Kidney (tissue), 14 donors: ENCODE measurements around the gene WNT2. TPM values are rescaled to one million over a fixed set of nuclear protein-coding genes. Genes with fewer than 3 reads are reported as not detected.

Source experiments
- DNase-seq, 5 donors: peaks; one replicate each; pipeline ENCODE4 v3.0.0-alpha.2; 2013 to 2020
- FAIRE-seq: peaks from 2 replicates; lab custom pipeline; 2012; peaks lifted over from hg19 to GRCh38; lab: Jason Lieb, UNC
- H3K27ac ChIP-seq, 2 donors: one replicate each; pipeline ENCODE4 v1.7.0; 2013; ENCODE audit warnings: low read depth in 2 of 2, low read length in 2 of 2, inconsistent platforms in 1 of 2
- H3K27me3 ChIP-seq: one replicate; pipeline ENCODE4 v1.7.1; 2013; ENCODE audit warnings: low read length, inconsistent platforms; ENCODE audit not compliant: control insufficient read depth, insufficient read depth
- H3K36me3 ChIP-seq, 3 donors: one replicate each; pipeline versions ENCODE4 v1.7.0 to v1.7.1; 2013; ENCODE audit warnings: low read length in 3 of 3, control low read depth in 1 of 3, inconsistent platforms in 1 of 3; ENCODE audit not compliant: insufficient read depth in 3 of 3, control insufficient read depth in 2 of 3
- H3K4me1 ChIP-seq, 3 donors: one replicate each; pipeline versions ENCODE4 v1.7.0 to v1.7.1; 2013; ENCODE audit warnings: low read length in 3 of 3, inconsistent platforms in 1 of 3, low read depth in 1 of 3; ENCODE audit not compliant: control insufficient read depth in 2 of 3, insufficient read depth in 2 of 3
- H3K4me3 ChIP-seq, 3 donors: one replicate each; pipeline versions ENCODE4 v1.7.0 to v1.8.1; 2013; ENCODE audit warnings: low read length in 3 of 3, control low read depth in 1 of 3, inconsistent platforms in 1 of 3
- H3K9ac ChIP-seq, 3 donors: one replicate each; pipeline versions ENCODE4 v1.7.0 to v1.7.1; 2013; ENCODE audit warnings: low read length in 3 of 3, control low read depth in 1 of 3, inconsistent platforms in 1 of 3
- H3K9me3 ChIP-seq, 3 donors: one replicate each; pipeline versions ENCODE4 v1.7.0 to v1.7.1; 2013; ENCODE audit warnings: low read length in 3 of 3, control low read depth in 1 of 3, inconsistent platforms in 1 of 3; ENCODE audit not compliant: control insufficient read depth in 2 of 3, insufficient read depth in 1 of 3
- CTCF ChIP-seq: IDR thresholded peaks from 3 replicates; pipeline ENCODE4 v1.5.1; 2012; ENCODE audit warnings: mild to moderate bottlenecking, moderate library complexity, borderline replicate concordance; ENCODE audit not compliant: insufficient read depth; ENCODE audit errors: extremely low read depth
- intact Hi-C: fragments of 100-400 bp; cut with DNase I; formaldehyde crosslinking; loops from one replicate; pipeline ENCODE4 v1.11.1; 2022
- polyA plus RNA-seq: library from polyadenylated mRNA; stranded (reverse); fragments of 350-450 nt; fragmentation: Illumina TruSeq; extraction: RNeasy Lipid Tissue Mini Kit (QIAGEN cat#74804); gene quantifications from one replicate; pipeline ENCODE4 v1.2.3, GENCODE V29; 2014; ENCODE audit warnings: low read depth, low replicate concordance; ENCODE audit not compliant: insufficient read depth
- total RNA-seq: library from RNA; stranded (reverse); fragmentation: NEBNext Ultra II Directional; extraction: Animal tissue kit (Norgen Biotek cat#: 25700); gene quantifications from one replicate; pipeline ENCODE4 v1.2.1, GENCODE V29; 2021
- donor health status: control.
- donor health status: control.
- donor health status: control.
- donor health status: control.
- donor health status: control.
- donor health status: DM: yes; HTN: yes; CAD: no.
- donor health status: Normal renal cell carcinoma (clear cell type).

The WNT2 gene
- total and polyA plus RNA-seq, 2 donors from 2014 or later, result 0.49 to 0.57 TPM

- FAIRE-seq (no peak), DNase-seq (no peak)
- Histone ChIP-seq H3K4me3 (no peak overlapping the region), H3K4me1 (no peaks in the 10 kb centered on the region), H3K9me3 (no peaks in the 10 kb centered on the region), H3K27me3 (no peaks in the 10 kb centered on the region), H3K27ac (no peak overlapping the region), H3K9ac (no peak overlapping the region), H3K36me3 (no peaks in the 10 kb centered on the region)
- no peak for TF ChIP-seq CTCF
- intact Hi-C loops, result no loop called here
These were observed 50.7 kb downstream of the WNT2 start for GRCh38 chr7:117272017-117272759.

- Histone ChIP-seq H3K27ac (no peak overlapping the region), H3K4me1 (no peaks in the 10 kb centered on the region), H3K9ac (no peak overlapping the region), H3K4me3 (no peak overlapping the region), H3K27me3 (no peaks in the 10 kb centered on the region), H3K9me3 (no peaks in the 10 kb centered on the region), H3K36me3 (no peaks in the 10 kb centered on the region)
- no peak for DNase-seq
- intact Hi-C loops, result no loop called here
- FAIRE-seq, result no peak
- TF ChIP-seq CTCF, result no peak
These were observed 51.3 kb downstream of the WNT2 start for GRCh38 chr7:117271566-117271965.

GRCh38 chr7:117270371-117270770 is 52.5 kb downstream of the WNT2 start:
- intact Hi-C loops, result no loop called here
- Histone ChIP-seq H3K36me3 (no peaks in the 10 kb centered on the region), H3K4me1 (no peaks in the 10 kb centered on the region), H3K9me3 (no peaks in the 10 kb centered on the region), H3K9ac (no peak overlapping the region), H3K27me3 (no peaks in the 10 kb centered on the region), H3K4me3 (no peak overlapping the region), H3K27ac (no peak overlapping the region)
- no peak for TF ChIP-seq CTCF
- FAIRE-seq (no peak), DNase-seq (peak in 2 of 5 donors; percentile 34 to 45)
